Measurements from ENCODE around the gene ZBTB26.

DNA sequence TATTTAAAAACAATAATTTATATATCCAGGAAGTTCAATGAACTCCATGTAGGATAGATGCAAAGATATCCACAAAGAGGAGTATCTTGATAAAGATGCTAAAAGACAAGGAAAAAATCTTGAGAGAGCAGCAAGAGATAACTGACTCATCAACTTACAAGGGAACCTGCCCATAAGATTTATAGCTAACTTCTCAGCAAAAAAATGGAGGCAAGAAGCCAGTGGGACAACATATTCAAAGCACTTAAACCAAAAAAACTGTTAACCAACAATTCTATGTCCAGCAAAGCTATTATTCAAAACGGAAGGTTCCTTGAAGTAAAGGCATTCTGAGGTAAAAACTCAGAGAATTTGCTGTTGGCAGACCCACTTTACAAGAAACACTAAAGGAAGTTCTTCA, 29.8 kb upstream of the ZBTB26 start:
- TF ChIP-seq CTCF (conservative IDR thresholded peaks at IDR 0.05) (no peak), ZFX (IDR thresholded peaks at IDR 0.05) (no peak)

All from C4-2B (cell line).